Neuronal stem cell (in vitro differentiated cells): Measurements from ENCODE around the gene S100A5.
A peak's percentile ranks its signal among the peaks of the same experiment; 100 is the strongest.

Experiments used
- DNase-seq: peaks from one replicate; pipeline ENCODE4 v3.0.0-alpha.2; 2013; ENCODE audit warnings: low spot score
- H2AFZ ChIP-seq: one replicate; pipeline ENCODE4 v1.6.1; 2013; ENCODE audit warnings: mild to moderate bottlenecking, low read length, inconsistent platforms
- H2AK5ac ChIP-seq: 2 replicates; pipeline ENCODE4 v1.6.1; 2013; ENCODE audit warnings: low read depth, mild to moderate bottlenecking, inconsistent platforms, low read length, moderate library complexity, mixed read lengths
- H2BK120ac ChIP-seq: 2 replicates; pipeline ENCODE4 v1.6.1; 2013; ENCODE audit warnings: low read depth, mild to moderate bottlenecking, inconsistent platforms, low read length, moderate library complexity, mixed read lengths
- H2BK12ac ChIP-seq: one replicate; pipeline ENCODE4 v1.6.1; 2013; ENCODE audit warnings: low read length, inconsistent platforms
- H2BK15ac ChIP-seq: 2 replicates; pipeline ENCODE4 v1.6.1; 2013; ENCODE audit warnings: mild to moderate bottlenecking, low read length, inconsistent platforms, mixed read lengths
- H2BK5ac ChIP-seq: one replicate; pipeline ENCODE4 v1.6.1; 2013; ENCODE audit warnings: inconsistent platforms, mild to moderate bottlenecking, low read length, moderate library complexity
- H3K14ac ChIP-seq: one replicate; pipeline ENCODE4 v1.6.1; 2013; ENCODE audit warnings: low read length, inconsistent platforms
- H3K18ac ChIP-seq: 2 replicates; pipeline ENCODE4 v1.6.1; 2013; ENCODE audit warnings: low read length, inconsistent platforms
- H3K23ac ChIP-seq: 2 replicates; pipeline ENCODE4 v1.6.1; 2013; ENCODE audit warnings: low read depth, mild to moderate bottlenecking, mixed read lengths, low read length, inconsistent platforms; ENCODE audit not compliant: poor library complexity
- H3K27ac ChIP-seq: replicated peaks from 3 replicates; pipeline ENCODE4 v1.5.1; 2013; ENCODE audit warnings: low read length, inconsistent platforms
- H3K27me3 ChIP-seq, 3 experiments: 2 replicates each; pipeline ENCODE4 v1.6.1; 2013; ENCODE audit warnings: low read length in 3 of 3, mild to moderate bottlenecking in 2 of 3, inconsistent platforms in 1 of 3, low read depth in 1 of 3, mixed read lengths in 1 of 3, moderate library complexity in 1 of 3; ENCODE audit not compliant: control insufficient read depth in 3 of 3, insufficient read depth in 3 of 3
- H3K36me3 ChIP-seq, 2 donors: replicated peaks in 1 of 2; 2 replicates each; pipeline ENCODE4 v1.6.1; 2013; ENCODE audit warnings: low read length in 2 of 2; ENCODE audit not compliant: control insufficient read depth in 2 of 2, insufficient read depth in 2 of 2
- H3K4ac ChIP-seq: 2 replicates; pipeline ENCODE4 v1.6.1; 2013; ENCODE audit warnings: inconsistent platforms, mild to moderate bottlenecking, low read length, moderate library complexity
- H3K4me1 ChIP-seq, 2 donors: 1 replicate in 1 of 2; 2 replicates in 1 of 2; pipeline ENCODE4 v1.6.1; 2013; ENCODE audit warnings: low read length in 2 of 2, low read depth in 1 of 2; ENCODE audit not compliant: control insufficient read depth in 2 of 2, insufficient read depth in 1 of 2
- H3K4me2 ChIP-seq: one replicate; pipeline ENCODE4 v1.6.1; 2013; ENCODE audit warnings: mild to moderate bottlenecking, low read length, inconsistent platforms; ENCODE audit not compliant: insufficient read depth, poor library complexity, severe bottlenecking
- H3K4me3 ChIP-seq, 2 donors: 2 replicates each; pipeline ENCODE4 v1.5.1; 2013; ENCODE audit warnings: low read length in 2 of 2, mild to moderate bottlenecking in 2 of 2, inconsistent platforms in 1 of 2, moderate library complexity in 1 of 2
- H3K79me1 ChIP-seq: one replicate; pipeline ENCODE4 v1.6.1; 2013; ENCODE audit warnings: low read depth, mild to moderate bottlenecking, inconsistent platforms, low read length, moderate library complexity
- H3K9ac ChIP-seq: one replicate; pipeline ENCODE4 v1.6.1; 2013; ENCODE audit warnings: mild to moderate bottlenecking, low read depth, low read length, inconsistent platforms; ENCODE audit not compliant: poor library complexity
- H3K9me3 ChIP-seq, 2 donors: replicated peaks in 1 of 2; 2 replicates each; pipeline versions ENCODE3 to v1.6.1; 2013; ENCODE audit warnings: low read length in 2 of 2, mild to moderate bottlenecking in 2 of 2, inconsistent platforms in 1 of 2, low read depth in 1 of 2, mixed read lengths in 1 of 2, moderate library complexity in 1 of 2; ENCODE audit not compliant: control insufficient read depth in 2 of 2, insufficient read depth in 1 of 2
- H4K8ac ChIP-seq: one replicate; pipeline ENCODE4 v1.6.1; 2013; ENCODE audit warnings: low read depth, mild to moderate bottlenecking, inconsistent platforms, low read length, moderate library complexity
- H4K91ac ChIP-seq: one replicate; pipeline ENCODE4 v1.6.1; 2013; ENCODE audit warnings: low read length, low read depth, mild to moderate bottlenecking, inconsistent platforms; ENCODE audit not compliant: poor library complexity
- WGBS, 2 donors: extraction: QIAGEN DNeasy Blood & Tissue Kit; methylation state at CpG; one replicate each; pipeline ENCODE4 v1.1.7; 2013; ENCODE audit warnings: missing lambda C conversion rate in 2 of 2, mixed read lengths in 1 of 2; ENCODE audit not compliant: insufficient read length in 2 of 2, insufficient replicate concordance in 1 of 2; ENCODE audit errors: extremely low coverage in 2 of 2; 5-methylcytosine and 5-hydroxymethylcytosine counted together

The S100A5 gene

GRCh38 chr1:153507926-153508583 is 32.7 kb downstream of the S100A5 start:
- WGBS, 2 donors, result no CpG with 5 or more reads among the region's 11 CpGs
- H2AK5ac ChIP-seq, result peak overlapping the region; percentile 6
- no peak overlapping the region for H3K23ac ChIP-seq
- no peak overlapping the region for H3K4me3 ChIP-seq
- H2BK15ac ChIP-seq, result peak overlapping the region; percentile 7
- no peaks in the 10 kb centered on the region for H3K36me3 ChIP-seq
- H3K14ac ChIP-seq, result no peak overlapping the region
- peaks cover 0 to 1% of the 10 kb centered on the region in 2 donors for H3K9me3 ChIP-seq
- no peak overlapping the region for H2AFZ ChIP-seq
- H3K9ac ChIP-seq, result no peak overlapping the region
- no peaks in the 10 kb centered on the region for H3K79me1 ChIP-seq
- DNase-seq, result no peak
- H2BK12ac ChIP-seq, result peak overlapping the region; percentile 69
- no peak overlapping the region for H3K4me2 ChIP-seq
- no peak overlapping the region for H2BK5ac ChIP-seq
- H3K4ac ChIP-seq, result no peak overlapping the region
- no peaks in the 10 kb centered on the region for H3K4me1 ChIP-seq
- H4K8ac ChIP-seq, result no peak overlapping the region
- no peak overlapping the region for H3K27ac ChIP-seq
- peaks cover 0 to 14% (median 0%) of the 10 kb centered on the region in 3 experiments for H3K27me3 ChIP-seq
- H4K91ac ChIP-seq, result no peak overlapping the region
- H3K18ac ChIP-seq, result no peak overlapping the region
- H2BK120ac ChIP-seq, result no peak overlapping the region

DNA sequence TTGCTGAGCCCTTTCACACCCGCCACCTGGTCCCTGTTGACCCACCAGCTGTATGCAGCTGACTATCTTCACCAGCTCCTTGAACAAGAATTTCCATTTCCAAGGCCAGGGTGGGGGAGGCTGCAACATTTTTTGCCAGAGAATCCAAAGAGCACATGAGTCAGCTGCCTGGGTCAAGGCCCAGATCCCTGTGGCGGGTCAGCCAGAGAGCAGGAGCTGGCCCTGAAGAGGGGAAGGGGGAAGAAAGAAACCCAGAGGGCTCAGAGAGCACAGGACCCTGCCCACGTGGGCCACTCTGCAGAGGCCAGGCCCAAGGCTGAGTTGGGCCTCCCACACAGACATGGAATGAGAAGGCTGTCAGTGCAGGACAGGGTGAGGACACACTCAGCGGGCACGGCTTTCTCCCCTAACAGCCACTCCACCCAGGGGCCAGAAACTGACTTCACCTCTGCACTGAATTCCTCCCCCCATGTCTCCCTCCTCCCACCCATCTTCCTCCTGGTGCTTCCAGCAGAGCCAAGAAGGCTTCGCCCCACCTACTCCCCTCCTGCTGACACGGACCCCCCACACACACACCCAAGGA is 33.8 kb downstream of the S100A5 start:
- Histone ChIP-seq H2BK5ac (no peak overlapping the region), H2BK12ac (no peak overlapping the region), H3K27ac (no peak overlapping the region), H4K91ac (no peak overlapping the region), H3K4me3 (no peak overlapping the region), H3K23ac (no peak overlapping the region), H3K27me3 (peaks cover 0 to 11% (median 0%) of the 10 kb centered on the region in 3 experiments), H3K14ac (no peak overlapping the region), H2BK15ac (no peak overlapping the region), H2BK120ac (no peak overlapping the region), H3K9ac (no peak overlapping the region), H3K4me2 (no peak overlapping the region), H4K8ac (no peak overlapping the region), H2AK5ac (no peak overlapping the region), H3K18ac (no peak overlapping the region), H3K79me1 (no peaks in the 10 kb centered on the region), H3K36me3 (no peaks in the 10 kb centered on the region), H3K4me1 (no peaks in the 10 kb centered on the region), H3K4ac (no peak overlapping the region), H2AFZ (no peak overlapping the region), H3K9me3 (peaks cover 0 to 1% of the 10 kb centered on the region in 2 donors)
- WGBS, 2 donors, result no CpG with 5 or more reads among the region's 7 CpGs
- DNase-seq, result no peak

- no peak overlapping the region for H2BK5ac ChIP-seq
- no peak overlapping the region for H3K9ac ChIP-seq
- H3K79me1 ChIP-seq, result no peaks in the 10 kb centered on the region
- H3K36me3 ChIP-seq, result no peaks in the 10 kb centered on the region
- H2AFZ ChIP-seq, result no peak overlapping the region
- no peak overlapping the region for H4K8ac ChIP-seq
- no peak overlapping the region for H2BK15ac ChIP-seq
- peak overlapping the region in 1 of 2 donors; percentile 44 for H3K4me3 ChIP-seq
- H3K4ac ChIP-seq, result no peak overlapping the region
- no peak overlapping the region for H3K27ac ChIP-seq
- no peak overlapping the region for H3K18ac ChIP-seq
- H2BK12ac ChIP-seq, result no peak overlapping the region
- no peak overlapping the region for H2BK120ac ChIP-seq
- no peak overlapping the region for H3K14ac ChIP-seq
- no peak for DNase-seq
- no peak overlapping the region for H3K23ac ChIP-seq
- no peak overlapping the region for H2AK5ac ChIP-seq
- no peak overlapping the region for H4K91ac ChIP-seq
- WGBS, 2 donors, result no CpG with 5 or more reads among the region's 5 CpGs
- H3K4me2 ChIP-seq, result no peak overlapping the region
- peaks cover 0 to 1% of the 10 kb centered on the region in 2 donors for H3K9me3 ChIP-seq
- peaks cover 0 to 8% (median 0%) of the 10 kb centered on the region in 3 experiments for H3K27me3 ChIP-seq
- no peaks in the 10 kb centered on the region for H3K4me1 ChIP-seq
These were observed 34.3 kb downstream of the S100A5 start for GRCh38 chr1:153506386-153506785.

- no peak for DNase-seq
- no peak overlapping the region for H2BK5ac ChIP-seq
- no peaks in the 10 kb centered on the region for H3K4me1 ChIP-seq
- H3K9ac ChIP-seq, result no peak overlapping the region
- no peak overlapping the region for H3K14ac ChIP-seq
- H3K79me1 ChIP-seq, result no peaks in the 10 kb centered on the region
- no peak overlapping the region for H3K23ac ChIP-seq
- no peak overlapping the region for H3K4me3 ChIP-seq
- H3K36me3 ChIP-seq, result no peaks in the 10 kb centered on the region
- no CpG with 5 or more reads among the region's 1 CpG for WGBS, 2 donors
- H3K27me3 ChIP-seq, result peaks cover 0 to 8% (median 0%) of the 10 kb centered on the region in 3 experiments
- H3K27ac ChIP-seq, result no peak overlapping the region
- H3K18ac ChIP-seq, result no peak overlapping the region
- H2BK12ac ChIP-seq, result no peak overlapping the region
- no peak overlapping the region for H2BK15ac ChIP-seq
- H3K9me3 ChIP-seq, result peaks cover 0 to 1% of the 10 kb centered on the region in 2 donors
- H2BK120ac ChIP-seq, result no peak overlapping the region
- no peak overlapping the region for H4K8ac ChIP-seq
- H2AK5ac ChIP-seq, result no peak overlapping the region
- no peak overlapping the region for H2AFZ ChIP-seq
- H3K4me2 ChIP-seq, result no peak overlapping the region
- no peak overlapping the region for H4K91ac ChIP-seq
- H3K4ac ChIP-seq, result no peak overlapping the region
These were observed 35.2 kb downstream of the S100A5 start for GRCh38 chr1:153505576-153505975.
